B cell (primary cell): ENCODE data around the gene SSUH2. TPM values are rescaled to one million over a fixed set of nuclear protein-coding genes. Genes with fewer than 3 reads are reported as not detected.

Source experiments
- ATAC-seq: fragments of 200-7000 bp; cut with Tn5 transposase; one replicate; pipeline ENCODE4 v1.10.0; 2021; ENCODE audit warnings: low read depth, mild to moderate bottlenecking, moderate number of reproducible peaks, moderate library complexity
- CTCF ChIA-PET: fragments of 350-600 bp; sonication (Branson Sonifier 250); formaldehyde crosslinking; loops from one replicate; lab custom pipeline; 2021; ENCODE audit warnings: antibody characterized with exemption, inconsistent platforms; lab: Charles Lee
- POLR2A ChIA-PET: fragments of 350-600 bp; sonication (Branson Sonifier 250); formaldehyde crosslinking; loops from one replicate; lab custom pipeline; 2021; ENCODE audit warnings: antibody characterized with exemption; lab: Charles Lee
- DNase-seq: peaks from one replicate; pipeline ENCODE4 v3.0.0; 2013
- H2AFZ ChIP-seq: 2 replicates; pipeline ENCODE4 v1.6.1; 2012; ENCODE audit warnings: mild to moderate bottlenecking, low read depth, low read length; ENCODE audit not compliant: insufficient read depth, poor library complexity, severe bottlenecking
- H3K27ac ChIP-seq, 2 donors: 1 replicate in 1 of 2; 2 replicates in 1 of 2; pipeline ENCODE4 v1.5.1; 2012 to 2013; ENCODE audit warnings: low read length in 2 of 2, mild to moderate bottlenecking in 2 of 2, moderate library complexity in 1 of 2
- H3K27me3 ChIP-seq, 4 experiments: fragments of 200-600 bp in 1 of 4; sonication (generic) in 1 of 4; replicated peaks in 1 of 4; 1 replicate in 2 of 4; 2 replicates in 2 of 4; pipeline versions ENCODE4 v1.6.1 to v1.7.0; 2013 to 2016; ENCODE audit warnings: low read length in 3 of 4, mild to moderate bottlenecking in 2 of 4, mixed read lengths in 1 of 4, moderate library complexity in 1 of 4; ENCODE audit not compliant: insufficient read depth in 4 of 4, control insufficient read depth in 3 of 4; ENCODE audit errors: control extremely low read depth in 1 of 4
- H3K36me3 ChIP-seq, 2 experiments: replicated peaks in 1 of 2; 1 replicate in 1 of 2; 2 replicates in 1 of 2; pipeline versions ENCODE4 v1.6.1 to v1.7.1; 2013; ENCODE audit warnings: low read length in 1 of 2; ENCODE audit not compliant: insufficient read depth in 2 of 2, control insufficient read depth in 1 of 2; ENCODE audit errors: control extremely low read depth in 1 of 2, extremely low read depth in 1 of 2
- H3K4me1 ChIP-seq, 2 donors: fragments of 200-600 bp in 1 of 2; sonication (generic) in 1 of 2; 1 replicate in 1 of 2; 2 replicates in 1 of 2; pipeline versions ENCODE4 v1.5.1 to v1.6.1; 2013 to 2017; ENCODE audit warnings: low read length in 2 of 2; ENCODE audit not compliant: control insufficient read depth in 2 of 2, insufficient read depth in 2 of 2
- H3K4me2 ChIP-seq: replicated peaks from 2 replicates; pipeline ENCODE3; 2012; ENCODE audit warnings: mild to moderate bottlenecking, low read depth, low read length; ENCODE audit not compliant: poor library complexity, severe bottlenecking
- H3K4me3 ChIP-seq, 5 experiments: fragments of 200-600 bp in 1 of 5; sonication (generic) in 1 of 5; 1 replicate in 3 of 5; 2 replicates in 2 of 5; pipeline versions ENCODE4 v1.5.1 to v1.7.0; 2011 to 2016; ENCODE audit warnings: low read length in 4 of 5, mild to moderate bottlenecking in 4 of 5, low read depth in 2 of 5, control low read depth in 1 of 5, moderate library complexity in 1 of 5; ENCODE audit not compliant: insufficient read depth in 1 of 5; ENCODE audit errors: control extremely low read depth in 1 of 5, extremely low read depth in 1 of 5
- H3K79me2 ChIP-seq: fragments of 200-600 bp; sonication (generic); one replicate; pipeline ENCODE4 v1.6.0; 2016; ENCODE audit warnings: low read length; ENCODE audit not compliant: control insufficient read depth, insufficient read depth
- H3K9ac ChIP-seq: fragments of 200-600 bp; sonication (generic); 2 replicates; pipeline ENCODE4 v1.6.1; 2017; ENCODE audit warnings: mild to moderate bottlenecking, low read length, moderate library complexity
- H3K9me3 ChIP-seq, 3 donors: one replicate each; pipeline versions ENCODE4 v1.6.1 to v1.7.1; 2013; ENCODE audit warnings: low read length in 2 of 3; ENCODE audit not compliant: control insufficient read depth in 2 of 3, insufficient read depth in 1 of 3; ENCODE audit errors: control extremely low read depth in 1 of 3
- H4K20me1 ChIP-seq: 2 replicates; pipeline ENCODE4 v1.6.0; 2012; ENCODE audit warnings: mild to moderate bottlenecking, low read length; ENCODE audit not compliant: insufficient read depth, control insufficient read depth, poor library complexity, severe bottlenecking
- H3K27ac Mint-ChIP-seq: one replicate; pipeline ENCODE4 v1.8.0; 2021; ENCODE audit warnings: mixed read lengths
- H3K27me3 Mint-ChIP-seq: one replicate; pipeline ENCODE4 v1.8.0; 2021; ENCODE audit warnings: mixed read lengths
- H3K4me1 Mint-ChIP-seq: one replicate; pipeline ENCODE4 v1.8.0; 2021; ENCODE audit warnings: mixed read lengths
- H3K4me3 Mint-ChIP-seq: one replicate; pipeline ENCODE4 v1.8.0; 2021; ENCODE audit warnings: mixed read lengths
- H3K9me3 Mint-ChIP-seq: one replicate; pipeline ENCODE4 v1.8.0; 2022; ENCODE audit warnings: mixed read lengths; ENCODE audit not compliant: insufficient read depth
- EZH2 ChIP-seq: IDR thresholded peaks from 2 replicates; pipeline ENCODE4 v1.6.1; 2012; ENCODE audit warnings: borderline replicate concordance, low read depth, mild to moderate bottlenecking, moderate library complexity, low read length; ENCODE audit not compliant: insufficient read depth, poor library complexity, severe bottlenecking
- WGBS: methylation state at CpG from one replicate; pipeline ENCODE4 v1.1.5; 2013; ENCODE audit warnings: missing lambda C conversion rate; ENCODE audit not compliant: insufficient coverage; 5-methylcytosine and 5-hydroxymethylcytosine counted together
- intact Hi-C: fragments of 100-400 bp; cut with micrococcal nuclease; formaldehyde crosslinking; loops from one replicate; pipeline ENCODE4 v1.10.0; 2022
- polyA plus RNA-seq: library from polyadenylated mRNA; depleted of rRNA; stranded (reverse); fragments of >200 nt; gene quantifications from 2 replicates; pipeline ENCODE4 v1.2.3, GENCODE V29; 2012
- total RNA-seq, 2 donors: library from RNA; stranded (reverse); fragments of 120-200 nt in 1 of 2; gene quantifications; 1 replicate in 1 of 2; 2 replicates in 1 of 2; pipeline versions ENCODE4 v1.2.3 to v1.2.4, GENCODE V29; 2013 to 2022
- TF ChIP-seq, protein P1 (sequence below): fragments of 200-600 bp; IDR thresholded peaks from one replicate; pipeline ENCODE4 v1.8.0; 2022; ENCODE audit warnings: antibody characterized with exemption, mild to moderate bottlenecking

SSUH2 gene
- total and polyA plus RNA-seq, 2 donors (not counting 1 experiment from before 2014, with no cell fraction given) = not detected

DNA sequence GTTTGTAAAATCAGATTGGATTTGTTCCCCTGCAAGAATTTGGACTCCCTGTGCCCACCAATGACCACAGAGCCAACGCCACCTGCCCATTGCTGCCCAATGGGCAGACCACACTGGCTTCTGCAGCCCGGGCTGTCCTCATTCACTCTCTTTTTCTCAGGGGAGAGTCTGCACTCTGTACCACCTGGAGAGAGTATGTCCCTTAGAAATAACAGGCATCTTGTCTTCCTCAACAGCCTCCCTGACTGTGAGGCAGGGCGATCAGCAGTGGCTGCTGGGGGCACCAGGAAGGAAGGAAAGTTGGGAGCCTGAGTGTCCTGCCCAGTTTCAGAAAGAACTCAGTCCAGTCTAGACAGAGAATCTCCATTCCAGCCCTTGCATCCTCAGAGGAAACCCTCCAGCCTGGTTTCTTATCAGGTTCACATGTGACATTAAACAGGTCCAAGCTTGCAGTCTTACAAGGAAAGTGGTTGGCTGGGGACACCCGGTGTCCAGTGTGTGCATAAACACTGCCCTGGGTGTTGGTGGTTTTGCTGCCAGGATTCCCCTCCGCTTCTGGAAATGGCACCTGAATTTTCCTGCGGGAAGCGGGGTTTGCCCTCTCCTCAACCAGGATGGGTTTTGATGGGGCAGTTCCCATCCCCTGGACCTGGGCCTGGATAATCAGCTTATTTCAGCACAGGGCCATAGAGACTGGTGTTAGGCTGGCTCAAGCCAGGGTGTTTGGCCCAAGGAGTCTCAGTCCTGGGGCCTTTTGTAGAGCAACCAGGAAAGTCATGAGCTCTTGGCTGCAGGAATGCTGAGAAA is 37.2 kb downstream of the SSUH2 start:
- CTCF ChIA-PET = no interaction called here
- DNase-seq (no peak), ATAC-seq (no peak)
- no peaks in the 10 kb centered on the region for H3K27me3 ChIP-seq
- H3K4me1 ChIP-seq = no peaks in the 10 kb centered on the region
- POLR2A ChIA-PET = no interaction called here
- intact Hi-C loops = no loop called here
- H3K4me2 ChIP-seq = no peak overlapping the region
- H3K4me3 ChIP-seq = no peak overlapping the region
- no peaks in the 10 kb centered on the region for H4K20me1 ChIP-seq
- TF ChIP-seq, protein P1, sequence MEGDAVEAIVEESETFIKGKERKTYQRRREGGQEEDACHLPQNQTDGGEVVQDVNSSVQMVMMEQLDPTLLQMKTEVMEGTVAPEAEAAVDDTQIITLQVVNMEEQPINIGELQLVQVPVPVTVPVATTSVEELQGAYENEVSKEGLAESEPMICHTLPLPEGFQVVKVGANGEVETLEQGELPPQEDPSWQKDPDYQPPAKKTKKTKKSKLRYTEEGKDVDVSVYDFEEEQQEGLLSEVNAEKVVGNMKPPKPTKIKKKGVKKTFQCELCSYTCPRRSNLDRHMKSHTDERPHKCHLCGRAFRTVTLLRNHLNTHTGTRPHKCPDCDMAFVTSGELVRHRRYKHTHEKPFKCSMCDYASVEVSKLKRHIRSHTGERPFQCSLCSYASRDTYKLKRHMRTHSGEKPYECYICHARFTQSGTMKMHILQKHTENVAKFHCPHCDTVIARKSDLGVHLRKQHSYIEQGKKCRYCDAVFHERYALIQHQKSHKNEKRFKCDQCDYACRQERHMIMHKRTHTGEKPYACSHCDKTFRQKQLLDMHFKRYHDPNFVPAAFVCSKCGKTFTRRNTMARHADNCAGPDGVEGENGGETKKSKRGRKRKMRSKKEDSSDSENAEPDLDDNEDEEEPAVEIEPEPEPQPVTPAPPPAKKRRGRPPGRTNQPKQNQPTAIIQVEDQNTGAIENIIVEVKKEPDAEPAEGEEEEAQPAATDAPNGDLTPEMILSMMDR = no peak
- no peak for TF ChIP-seq EZH2
- H3K79me2 ChIP-seq = no peaks in the 10 kb centered on the region
- H3K27ac Mint-ChIP-seq = no peak overlapping the region
- WGBS = 91% methylated on average over 6 of the region's 7 CpGs
- H3K4me3 Mint-ChIP-seq = no peak overlapping the region
- H3K9me3 Mint-ChIP-seq = no peaks in the 10 kb centered on the region
- peaks cover 5% of the 10 kb centered on the region for H3K27me3 Mint-ChIP-seq
- no peak overlapping the region for H2AFZ ChIP-seq
- H3K36me3 ChIP-seq = no peaks in the 10 kb centered on the region
- no peak overlapping the region for H3K27ac ChIP-seq
- H3K9ac ChIP-seq = no peak overlapping the region
- H3K9me3 ChIP-seq = peaks cover 0 to 5% (median 0%) of the 10 kb centered on the region in 3 donors
- H3K4me1 Mint-ChIP-seq = no peaks in the 10 kb centered on the region

DNA sequence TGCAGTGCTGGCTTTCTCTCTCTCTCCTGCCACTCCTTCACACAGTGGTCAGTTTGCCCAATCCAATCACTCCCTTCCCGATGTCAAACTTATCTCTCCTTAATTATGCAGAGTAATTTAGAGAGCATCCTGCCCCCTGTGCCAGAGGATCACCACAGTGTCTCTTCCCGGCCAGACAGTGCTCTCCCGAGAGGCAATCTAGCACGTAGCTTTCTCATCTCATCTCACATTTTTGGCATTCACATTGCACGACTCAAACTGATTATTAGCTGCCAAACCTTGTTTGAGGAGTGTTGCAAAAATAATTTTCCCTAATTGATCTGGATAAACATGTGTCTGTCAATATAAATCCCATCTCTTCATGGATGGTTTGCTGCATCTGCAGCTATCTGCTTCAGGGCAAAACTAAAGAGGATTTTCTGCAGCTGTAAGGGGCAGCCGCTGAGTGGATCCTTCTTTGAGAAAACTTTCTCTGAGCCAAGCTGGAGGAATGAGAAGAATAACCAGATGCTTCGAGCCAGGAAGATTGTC is 37.8 kb downstream of the SSUH2 start:
- TF ChIP-seq, protein P1 = no peak
- TF ChIP-seq EZH2 = no peak
- Mint-ChIP-seq H3K4me1 (no peaks in the 10 kb centered on the region), H3K4me3 (no peak overlapping the region), H3K27me3 (peaks cover 5% of the 10 kb centered on the region), H3K9me3 (no peaks in the 10 kb centered on the region), H3K27ac (no peak overlapping the region)
- H2AFZ ChIP-seq = no peak overlapping the region
- no peak overlapping the region for H3K27ac ChIP-seq
- ATAC-seq (no peak), DNase-seq (no peak)
- no peaks in the 10 kb centered on the region for H3K27me3 ChIP-seq
- no peak overlapping the region for H3K4me3 ChIP-seq
- ChIA-PET CTCF (no interaction called here), POLR2A (no interaction called here)
- no peaks in the 10 kb centered on the region for H3K36me3 ChIP-seq
- H4K20me1 ChIP-seq = no peaks in the 10 kb centered on the region
- H3K4me2 ChIP-seq = no peak overlapping the region
- H3K9ac ChIP-seq = no peak overlapping the region
- H3K79me2 ChIP-seq = no peaks in the 10 kb centered on the region
- H3K4me1 ChIP-seq = no peaks in the 10 kb centered on the region
- WGBS = 87% methylated on average over 4 of the region's 7 CpGs
- intact Hi-C loops = no loop called here
- peaks cover 0 to 5% (median 0%) of the 10 kb centered on the region in 3 donors for H3K9me3 ChIP-seq
